22Rv1 (cell line): ENCODE results near the gene INSL3.

ENCODE experiments used
- ZFX ChIP-seq: fragments of 450-650 bp; IDR thresholded peaks from 2 replicates; pipeline ENCODE4 v1.6.1; 2017; ENCODE audit warnings: antibody characterized with exemption, borderline replicate concordance
- TF ChIP-seq, protein P1 (sequence below): fragments of 450-650 bp; IDR thresholded peaks from 2 replicates; pipeline ENCODE4 v1.5.1; 2017; ENCODE audit warnings: mild to moderate bottlenecking

- TF ChIP-seq, protein P1, sequence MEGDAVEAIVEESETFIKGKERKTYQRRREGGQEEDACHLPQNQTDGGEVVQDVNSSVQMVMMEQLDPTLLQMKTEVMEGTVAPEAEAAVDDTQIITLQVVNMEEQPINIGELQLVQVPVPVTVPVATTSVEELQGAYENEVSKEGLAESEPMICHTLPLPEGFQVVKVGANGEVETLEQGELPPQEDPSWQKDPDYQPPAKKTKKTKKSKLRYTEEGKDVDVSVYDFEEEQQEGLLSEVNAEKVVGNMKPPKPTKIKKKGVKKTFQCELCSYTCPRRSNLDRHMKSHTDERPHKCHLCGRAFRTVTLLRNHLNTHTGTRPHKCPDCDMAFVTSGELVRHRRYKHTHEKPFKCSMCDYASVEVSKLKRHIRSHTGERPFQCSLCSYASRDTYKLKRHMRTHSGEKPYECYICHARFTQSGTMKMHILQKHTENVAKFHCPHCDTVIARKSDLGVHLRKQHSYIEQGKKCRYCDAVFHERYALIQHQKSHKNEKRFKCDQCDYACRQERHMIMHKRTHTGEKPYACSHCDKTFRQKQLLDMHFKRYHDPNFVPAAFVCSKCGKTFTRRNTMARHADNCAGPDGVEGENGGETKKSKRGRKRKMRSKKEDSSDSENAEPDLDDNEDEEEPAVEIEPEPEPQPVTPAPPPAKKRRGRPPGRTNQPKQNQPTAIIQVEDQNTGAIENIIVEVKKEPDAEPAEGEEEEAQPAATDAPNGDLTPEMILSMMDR = no peak
- TF ChIP-seq ZFX = no peak
Measured at GRCh38 chr19:17863520-17864182, 42.3 kb upstream of the INSL3 start.
